ENCODE data around the gene EDRF1.

GRCh38 chr10:125708971-125709503 is 10.5 kb upstream of the EDRF1 start:
- TF ChIP-seq CTCF (IDR thresholded peaks at IDR 0.05) (no peak), POLR2A (IDR thresholded peaks at IDR 0.05) (no peak), EP300 (IDR thresholded peaks at IDR 0.05) (no peak)
